NB4 (cell line): ENCODE results near the gene TMEM184B.
A peak's percentile ranks its signal among the peaks of the same experiment; 100 is the strongest.

ENCODE experiments used
- DNase-seq: peaks from one replicate; pipeline ENCODE4 v3.0.0; 2010; ENCODE audit warnings: low read depth
- H3K4me3 ChIP-seq: one replicate; pipeline ENCODE4 v1.5.1; 2011; ENCODE audit warnings: mild to moderate bottlenecking, low read depth, low read length, moderate library complexity
- MAX ChIP-seq: IDR thresholded peaks from 2 replicates; pipeline ENCODE4 v1.6.1; 2011; ENCODE audit warnings: low read depth, low read length
- MYC ChIP-seq: IDR thresholded peaks from 2 replicates; pipeline ENCODE4 v1.6.1; 2011; ENCODE audit warnings: low read depth, low read length
- POLR2A ChIP-seq: IDR thresholded peaks from 2 replicates; pipeline ENCODE4 v1.6.1; 2011; ENCODE audit warnings: mild to moderate bottlenecking; ENCODE audit not compliant: insufficient read length; ENCODE audit errors: extremely low read depth
- TF ChIP-seq, protein P1 (sequence below): IDR thresholded peaks from one replicate; pipeline ENCODE4 v1.5.1; 2012; ENCODE audit warnings: low read depth, low read length

TMEM184B gene

DNA sequence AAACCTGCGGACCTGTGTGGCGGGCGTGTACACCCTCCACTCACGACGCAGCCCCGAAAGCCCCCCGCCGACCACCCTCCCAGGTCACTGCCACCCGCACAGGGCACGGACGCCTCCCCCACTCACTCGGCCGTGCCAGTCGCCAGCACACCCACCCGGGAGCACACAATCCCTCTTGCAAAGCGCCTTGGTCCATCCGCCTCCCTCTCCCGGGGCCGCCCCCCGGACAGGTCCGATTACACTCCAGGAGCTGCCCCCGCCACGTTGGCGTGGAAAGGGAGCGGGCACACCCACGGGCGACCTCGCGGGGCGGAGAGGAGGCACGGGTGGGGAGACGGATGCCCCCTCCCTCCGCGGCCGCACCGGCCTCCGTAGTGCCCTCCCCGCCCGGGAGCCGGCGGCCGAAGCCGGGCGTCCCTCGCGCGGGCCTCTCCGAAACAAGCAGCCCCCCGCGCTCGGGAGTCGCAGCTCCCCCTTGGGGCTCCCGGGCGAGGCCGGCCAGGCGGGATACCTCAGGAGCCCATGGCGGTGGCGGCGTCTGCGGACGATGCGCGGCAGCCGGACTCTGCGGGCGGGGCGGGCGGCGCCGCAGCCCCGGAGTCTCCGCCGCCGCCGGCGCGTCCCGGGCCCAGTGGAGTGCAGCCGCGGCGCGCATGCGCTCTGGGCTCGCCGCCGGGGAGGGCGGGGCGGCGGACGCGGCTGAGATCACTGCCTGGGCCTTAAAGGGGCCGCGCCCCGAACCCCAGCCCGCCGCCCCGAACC lies at the start of gene TMEM184B:
TSS of gene TMEM184B (minus strand) at position 638 of the 762 bp plus-strand sequence. CDS start 25,049 bp downstream, outside the sequence.
- H3K4me3 ChIP-seq = peak within 1 kb of the TSS; percentile 70
- TF ChIP-seq MYC (no peak), MAX (no peak), POLR2A (peak; percentile 49)
- peak; percentile 71 for DNase-seq

DNA sequence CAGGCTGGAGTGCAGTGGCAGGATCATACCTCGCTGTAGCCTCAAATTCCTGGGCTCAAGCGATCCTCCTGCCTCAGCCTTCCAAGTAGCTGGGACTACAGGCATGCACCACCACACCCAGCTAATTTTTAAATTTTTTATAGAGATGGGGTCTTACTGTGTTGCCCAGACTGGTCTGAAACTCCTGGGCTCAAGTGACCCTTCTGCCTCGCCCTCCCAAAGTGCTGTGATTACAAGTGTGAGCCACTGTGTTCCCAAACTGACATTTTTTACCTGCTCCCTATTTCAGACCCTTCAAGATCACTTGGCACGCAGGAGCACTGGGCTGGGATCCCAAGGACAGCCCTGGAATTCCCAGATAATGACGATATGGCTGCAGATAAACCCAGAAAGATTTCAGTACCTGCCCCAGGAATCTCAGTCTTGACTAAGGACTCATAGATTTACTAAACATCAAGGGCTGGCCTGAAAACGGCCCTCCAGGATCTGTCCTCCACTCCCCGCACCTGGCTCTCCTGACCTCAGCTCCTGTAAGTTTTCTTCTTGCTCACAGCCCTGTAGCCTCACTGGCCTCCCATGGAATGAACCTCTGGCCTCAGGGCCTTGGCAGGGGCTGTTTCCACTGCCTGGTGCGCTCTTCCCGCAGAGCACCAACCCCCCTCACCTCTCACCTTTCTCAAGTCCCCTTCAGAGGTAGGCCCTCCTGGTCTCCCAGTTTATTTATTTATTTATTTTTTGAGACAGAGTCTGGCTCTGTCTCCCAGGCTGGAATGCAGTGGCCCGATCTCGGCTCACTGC lies 48.0 kb upstream of the TMEM184B start:
- no peak for DNase-seq
- H3K4me3 ChIP-seq = no peak overlapping the region
- TF ChIP-seq, protein P1, sequence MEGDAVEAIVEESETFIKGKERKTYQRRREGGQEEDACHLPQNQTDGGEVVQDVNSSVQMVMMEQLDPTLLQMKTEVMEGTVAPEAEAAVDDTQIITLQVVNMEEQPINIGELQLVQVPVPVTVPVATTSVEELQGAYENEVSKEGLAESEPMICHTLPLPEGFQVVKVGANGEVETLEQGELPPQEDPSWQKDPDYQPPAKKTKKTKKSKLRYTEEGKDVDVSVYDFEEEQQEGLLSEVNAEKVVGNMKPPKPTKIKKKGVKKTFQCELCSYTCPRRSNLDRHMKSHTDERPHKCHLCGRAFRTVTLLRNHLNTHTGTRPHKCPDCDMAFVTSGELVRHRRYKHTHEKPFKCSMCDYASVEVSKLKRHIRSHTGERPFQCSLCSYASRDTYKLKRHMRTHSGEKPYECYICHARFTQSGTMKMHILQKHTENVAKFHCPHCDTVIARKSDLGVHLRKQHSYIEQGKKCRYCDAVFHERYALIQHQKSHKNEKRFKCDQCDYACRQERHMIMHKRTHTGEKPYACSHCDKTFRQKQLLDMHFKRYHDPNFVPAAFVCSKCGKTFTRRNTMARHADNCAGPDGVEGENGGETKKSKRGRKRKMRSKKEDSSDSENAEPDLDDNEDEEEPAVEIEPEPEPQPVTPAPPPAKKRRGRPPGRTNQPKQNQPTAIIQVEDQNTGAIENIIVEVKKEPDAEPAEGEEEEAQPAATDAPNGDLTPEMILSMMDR = no peak
- TF ChIP-seq POLR2A = no peak
- no peak for TF ChIP-seq MAX
- no peak for TF ChIP-seq MYC

DNA sequence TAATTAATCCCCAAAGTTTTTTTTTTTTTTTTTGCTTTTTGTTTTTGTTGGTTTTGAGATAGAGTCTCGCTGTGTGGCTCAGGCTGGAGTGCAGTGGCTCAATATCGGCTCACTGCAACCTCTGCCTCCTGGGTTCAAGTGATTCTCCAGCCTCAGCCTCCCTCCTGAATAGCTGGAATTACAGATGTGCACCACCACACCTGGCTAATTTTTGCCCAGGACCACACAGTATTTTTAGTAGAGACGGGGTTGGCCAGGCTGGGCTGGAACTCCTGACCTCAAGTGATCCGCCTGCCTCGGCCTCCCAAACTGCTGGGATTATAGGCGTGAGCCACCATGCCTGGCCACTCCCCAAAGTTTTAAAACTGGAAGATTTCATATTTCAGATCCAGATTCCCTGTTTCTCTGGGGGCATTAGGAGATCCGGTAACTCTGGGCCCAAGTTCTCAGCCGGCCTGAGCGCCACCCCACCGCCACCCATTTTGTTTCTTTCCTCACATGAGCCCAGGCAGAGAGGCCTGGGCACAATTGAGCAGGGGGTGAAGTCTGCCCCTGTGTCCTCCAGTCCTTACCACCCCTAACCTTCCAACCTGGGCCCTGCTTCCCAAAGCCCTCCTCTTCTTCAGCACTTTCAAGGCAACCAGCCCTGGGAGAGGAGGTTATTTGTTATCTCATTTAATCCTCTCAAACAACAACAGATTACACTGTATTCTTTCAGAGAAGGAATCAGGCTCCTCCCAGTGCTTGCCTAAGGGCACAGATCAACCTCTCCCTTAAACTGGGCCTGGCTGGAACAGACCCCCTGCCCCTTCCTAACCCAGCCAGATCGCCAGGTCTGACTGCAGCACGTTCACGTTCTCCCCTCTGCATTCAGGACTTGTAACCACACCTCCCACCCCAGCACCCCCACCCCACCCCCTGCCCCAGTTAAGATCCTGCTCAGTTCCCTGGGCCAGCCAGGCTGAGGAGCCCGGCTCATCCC lies 46.3 kb upstream of the TMEM184B start:
- H3K4me3 ChIP-seq = no peak overlapping the region
- no peak for DNase-seq
- TF ChIP-seq, protein P1 = no peak
- no peak for TF ChIP-seq MAX
- TF ChIP-seq POLR2A = no peak
- no peak for TF ChIP-seq MYC

GRCh38 chr22:38317995-38318715 lies 45.3 kb upstream of the TMEM184B start:
- H3K4me3 ChIP-seq = peak overlapping the region; percentile 52
- DNase-seq = peak; percentile 85
- TF ChIP-seq MYC (peak; percentile 74), POLR2A (no peak), MAX (peak; percentile 91)
- TF ChIP-seq, protein P1 = no peak

DNA sequence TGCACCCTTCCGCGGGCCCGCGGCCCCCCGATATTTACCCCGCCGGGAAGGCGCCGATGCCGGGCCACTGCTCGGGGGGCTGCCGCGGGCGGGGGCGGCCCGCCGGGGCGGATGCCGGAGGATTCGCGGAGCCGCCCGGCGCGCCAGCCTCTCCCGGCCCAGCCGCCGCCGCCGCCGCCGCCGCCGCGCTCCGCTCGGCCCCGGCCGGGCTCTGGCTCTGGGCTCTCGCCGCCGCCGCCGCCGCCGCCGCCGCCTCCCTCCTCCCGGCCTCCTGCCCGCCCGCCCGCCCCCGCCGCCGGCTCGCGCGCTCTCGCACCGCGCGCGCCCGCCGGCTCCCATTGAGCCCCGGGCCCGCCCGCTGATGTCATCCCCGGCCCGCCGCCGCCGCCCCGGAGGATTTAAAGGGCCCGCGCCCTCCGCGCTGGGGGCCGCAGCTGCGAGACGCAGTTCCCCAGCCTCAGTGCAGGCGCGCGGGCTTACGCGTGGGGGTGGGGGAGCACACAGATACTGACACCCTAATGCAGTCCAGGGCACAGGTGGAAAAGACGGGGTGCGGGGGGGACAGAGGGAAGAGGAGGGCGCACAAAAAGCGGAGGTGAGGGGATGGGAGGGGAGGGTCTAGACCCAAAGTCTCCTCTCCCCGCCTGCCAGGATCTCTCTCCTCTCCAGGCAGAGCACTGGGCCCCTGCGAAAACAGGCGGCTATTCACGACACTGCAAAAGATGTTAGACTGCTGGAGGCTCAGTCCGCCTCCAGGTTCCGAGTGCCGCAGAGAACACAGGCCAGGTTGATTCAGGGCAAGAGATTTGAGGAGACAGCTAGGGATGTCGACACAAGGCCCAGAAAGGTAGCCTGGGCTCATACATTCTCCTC lies 44.5 kb upstream of the TMEM184B start, which contains the start of gene CSNK1E:
TSS of gene CSNK1E (minus strand) at position 312 of the 873 bp plus-strand sequence. CDS start 3,276 bp downstream, outside the sequence.
- peak within 1 kb of the TSS; percentile 71 for H3K4me3 ChIP-seq
- DNase-seq = peak; percentile 70
- TF ChIP-seq POLR2A = peak; percentile 21
- TF ChIP-seq, protein P1 = no peak
- 0 out of 2 replicates have a peak, but pooled peaks have one; percentile 8 for TF ChIP-seq MYC
